ENCODE results near the gene TSPO2.

DNA sequence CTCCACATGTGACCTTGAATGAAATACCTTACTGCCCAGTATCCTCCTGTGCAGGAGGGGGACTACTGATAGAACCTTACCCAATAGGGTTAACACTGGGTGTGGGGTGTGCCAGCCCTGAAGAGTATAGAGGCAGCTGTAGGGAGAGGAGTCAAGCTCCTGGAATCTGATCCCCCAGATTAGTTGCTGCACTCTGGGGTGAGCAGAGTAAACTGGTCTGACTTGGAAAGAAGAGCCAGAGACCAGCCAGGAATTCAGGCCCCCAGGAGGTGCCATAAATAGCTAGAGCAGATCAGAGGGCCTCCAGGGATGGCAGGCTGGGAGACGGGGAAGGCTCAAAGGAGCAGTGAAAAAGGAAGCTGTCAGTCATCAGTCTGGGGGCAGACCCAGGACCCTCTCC lies 7.3 kb downstream of the TSPO2 start:
- TF ChIP-seq EZH2 (IDR thresholded peaks at IDR 0.05; ENCODE audit: borderline replicate concordance, low read depth, low read length, severe bottlenecking) (no peak), MYC (IDR thresholded peaks at IDR 0.05; ENCODE audit: low read depth, low read length) (no peak), POLR2A (IDR thresholded peaks at IDR 0.05; ENCODE audit: low read depth, low read length) (no peak), FOS (IDR thresholded peaks at IDR 0.05; ENCODE audit: borderline replicate concordance, insufficient read depth, low read length) (no peak), JUN (IDR thresholded peaks at IDR 0.05; ENCODE audit: borderline replicate concordance, insufficient read depth, insufficient read length, low read depth) (no peak), POLR2AphosphoS5 (IDR thresholded peaks at IDR 0.05; ENCODE audit: insufficient read depth, low read depth, low read length) (no peak), GATA2 (IDR thresholded peaks at IDR 0.05; ENCODE audit: insufficient read depth, insufficient read length, low read depth, low read length) (no peak)
- TF ChIP-seq, protein P1, sequence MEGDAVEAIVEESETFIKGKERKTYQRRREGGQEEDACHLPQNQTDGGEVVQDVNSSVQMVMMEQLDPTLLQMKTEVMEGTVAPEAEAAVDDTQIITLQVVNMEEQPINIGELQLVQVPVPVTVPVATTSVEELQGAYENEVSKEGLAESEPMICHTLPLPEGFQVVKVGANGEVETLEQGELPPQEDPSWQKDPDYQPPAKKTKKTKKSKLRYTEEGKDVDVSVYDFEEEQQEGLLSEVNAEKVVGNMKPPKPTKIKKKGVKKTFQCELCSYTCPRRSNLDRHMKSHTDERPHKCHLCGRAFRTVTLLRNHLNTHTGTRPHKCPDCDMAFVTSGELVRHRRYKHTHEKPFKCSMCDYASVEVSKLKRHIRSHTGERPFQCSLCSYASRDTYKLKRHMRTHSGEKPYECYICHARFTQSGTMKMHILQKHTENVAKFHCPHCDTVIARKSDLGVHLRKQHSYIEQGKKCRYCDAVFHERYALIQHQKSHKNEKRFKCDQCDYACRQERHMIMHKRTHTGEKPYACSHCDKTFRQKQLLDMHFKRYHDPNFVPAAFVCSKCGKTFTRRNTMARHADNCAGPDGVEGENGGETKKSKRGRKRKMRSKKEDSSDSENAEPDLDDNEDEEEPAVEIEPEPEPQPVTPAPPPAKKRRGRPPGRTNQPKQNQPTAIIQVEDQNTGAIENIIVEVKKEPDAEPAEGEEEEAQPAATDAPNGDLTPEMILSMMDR (IDR thresholded peaks at IDR 0.05; ENCODE audit: extremely low read depth in 1 of 2, insufficient read depth in 1 of 2, low read depth in 1 of 2, low read length in 2 of 2) = no peak
- TF ChIP-seq, protein P2, sequence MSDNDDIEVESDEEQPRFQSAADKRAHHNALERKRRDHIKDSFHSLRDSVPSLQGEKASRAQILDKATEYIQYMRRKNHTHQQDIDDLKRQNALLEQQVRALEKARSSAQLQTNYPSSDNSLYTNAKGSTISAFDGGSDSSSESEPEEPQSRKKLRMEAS (IDR thresholded peaks at IDR 0.05; ENCODE audit: insufficient read depth, insufficient read length) = no peak
